ENCODE measurements around the gene FICD. TPM values are rescaled to one million over a fixed set of nuclear protein-coding genes. Genes with fewer than 3 reads are reported as not detected.

Gene FICD
- total RNA-seq, 1 donor from 2014 or later: 4.2 TPM

DNA sequence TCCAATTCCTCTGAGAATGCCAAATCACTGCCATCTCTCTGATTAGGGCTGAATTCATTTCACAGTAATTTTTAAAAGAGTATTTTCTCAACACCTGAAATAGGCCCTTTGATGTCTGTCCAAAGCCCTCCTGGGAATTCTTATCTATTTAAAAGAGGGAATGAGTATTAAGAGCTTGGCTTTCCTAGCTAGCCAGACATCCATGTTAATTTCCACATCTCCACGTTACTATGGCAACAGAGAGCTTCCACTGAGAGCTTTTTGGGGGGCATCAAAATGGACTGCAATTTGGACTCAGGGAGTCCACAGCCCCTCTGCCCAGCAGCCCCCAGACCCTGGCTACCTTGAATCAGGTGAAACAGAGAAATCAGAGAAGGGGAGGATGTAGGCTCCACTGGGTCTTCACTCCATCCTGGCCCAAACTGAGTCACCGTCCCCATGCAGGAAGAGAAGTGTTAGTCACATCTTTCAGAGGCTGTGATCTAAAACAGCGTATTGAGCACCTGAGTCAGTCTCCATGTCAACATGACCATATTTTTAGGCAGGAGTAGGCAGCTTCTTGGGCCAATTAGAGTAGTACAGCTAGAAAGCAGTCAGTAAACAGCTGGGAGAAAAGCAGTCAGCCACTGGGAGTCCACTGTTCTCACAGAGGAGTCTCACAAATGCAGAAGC lies 7.0 kb upstream of the FICD start:
- TF ChIP-seq, protein P1, sequence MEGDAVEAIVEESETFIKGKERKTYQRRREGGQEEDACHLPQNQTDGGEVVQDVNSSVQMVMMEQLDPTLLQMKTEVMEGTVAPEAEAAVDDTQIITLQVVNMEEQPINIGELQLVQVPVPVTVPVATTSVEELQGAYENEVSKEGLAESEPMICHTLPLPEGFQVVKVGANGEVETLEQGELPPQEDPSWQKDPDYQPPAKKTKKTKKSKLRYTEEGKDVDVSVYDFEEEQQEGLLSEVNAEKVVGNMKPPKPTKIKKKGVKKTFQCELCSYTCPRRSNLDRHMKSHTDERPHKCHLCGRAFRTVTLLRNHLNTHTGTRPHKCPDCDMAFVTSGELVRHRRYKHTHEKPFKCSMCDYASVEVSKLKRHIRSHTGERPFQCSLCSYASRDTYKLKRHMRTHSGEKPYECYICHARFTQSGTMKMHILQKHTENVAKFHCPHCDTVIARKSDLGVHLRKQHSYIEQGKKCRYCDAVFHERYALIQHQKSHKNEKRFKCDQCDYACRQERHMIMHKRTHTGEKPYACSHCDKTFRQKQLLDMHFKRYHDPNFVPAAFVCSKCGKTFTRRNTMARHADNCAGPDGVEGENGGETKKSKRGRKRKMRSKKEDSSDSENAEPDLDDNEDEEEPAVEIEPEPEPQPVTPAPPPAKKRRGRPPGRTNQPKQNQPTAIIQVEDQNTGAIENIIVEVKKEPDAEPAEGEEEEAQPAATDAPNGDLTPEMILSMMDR (IDR thresholded peaks at IDR 0.05; ENCODE audit: borderline replicate concordance): no peak
- intact Hi-C loops (cut with micrococcal nuclease): no loop called here
- DNase-seq: no peak

DNA sequence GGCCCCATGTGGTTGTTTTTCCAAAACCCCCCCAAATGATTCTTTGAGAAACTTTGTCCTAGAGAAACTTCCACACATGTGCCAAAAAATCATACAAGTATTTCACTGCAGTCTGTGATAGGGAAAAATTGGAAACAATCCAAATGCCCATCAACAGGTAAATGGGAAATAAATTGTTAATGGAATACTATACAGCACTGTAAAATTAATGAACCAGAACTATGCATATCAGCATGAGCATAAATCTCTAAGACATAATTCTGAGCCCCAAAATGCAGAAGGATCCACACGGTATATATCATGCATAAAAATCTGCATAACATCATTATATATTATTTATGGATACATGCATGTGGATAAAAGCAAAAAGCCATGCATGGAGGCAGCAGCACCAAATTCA lies 5.3 kb upstream of the FICD start:
- H3K36me3 ChIP-seq: no peaks in the 10 kb centered on the region
- H3K27ac ChIP-seq (replicated peaks): no peak overlapping the region
- intact Hi-C loops (cut with micrococcal nuclease): no loop called here
- no peak overlapping the region for H3K4me3 ChIP-seq
- H3K4me1 ChIP-seq: peaks cover 3% of the 10 kb centered on the region
- no peaks in the 10 kb centered on the region for H3K9me3 ChIP-seq (replicated peaks)
- peaks cover 26% of the 10 kb centered on the region for H3K27me3 ChIP-seq (ENCODE audit: low read depth)
- DNase-seq: no peak
- TF ChIP-seq, protein P1 (IDR thresholded peaks at IDR 0.05; ENCODE audit: borderline replicate concordance): no peak

More for the DNA sequence above, 7.0 kb upstream of the FICD start:
- Histone ChIP-seq H3K27ac (replicated peaks) (no peak overlapping the region), H3K27me3 (ENCODE audit: low read depth) (peaks cover 41% of the 10 kb centered on the region), H3K9me3 (replicated peaks) (peaks cover 8% of the 10 kb centered on the region), H3K4me1 (peaks cover 3% of the 10 kb centered on the region), H3K36me3 (no peaks in the 10 kb centered on the region), H3K4me3 (no peak overlapping the region)

DNA sequence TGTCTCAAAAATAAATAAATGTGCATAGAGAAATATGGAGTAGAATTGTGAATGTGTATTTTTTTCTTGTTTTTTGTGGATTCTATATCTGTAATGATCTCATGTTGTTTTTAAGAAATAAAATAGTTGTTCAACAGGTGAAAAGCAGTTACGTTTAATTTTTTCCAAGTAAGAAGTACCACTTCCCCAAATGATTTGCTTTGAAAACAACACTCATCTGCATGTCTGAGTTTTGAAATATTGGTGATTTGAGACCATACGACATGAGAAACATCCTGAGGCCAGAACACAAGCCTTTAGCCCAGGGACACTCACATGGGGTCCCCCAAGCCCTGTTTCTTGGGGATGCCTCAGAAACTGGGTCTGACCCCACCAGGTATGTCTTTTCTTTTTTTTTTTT lies 4.2 kb upstream of the FICD start:
- intact Hi-C loops (cut with micrococcal nuclease): no loop called here
- no peak overlapping the region for H3K27ac ChIP-seq (replicated peaks)
- no peak for DNase-seq
- H3K36me3 ChIP-seq: no peaks in the 10 kb centered on the region
- peaks cover 10% of the 10 kb centered on the region for H3K4me1 ChIP-seq
- H3K27me3 ChIP-seq (ENCODE audit: low read depth): peaks cover 17% of the 10 kb centered on the region
- H3K9me3 ChIP-seq (replicated peaks): no peaks in the 10 kb centered on the region
- H3K4me3 ChIP-seq: no peak overlapping the region
- TF ChIP-seq, protein P1 (IDR thresholded peaks at IDR 0.05; ENCODE audit: borderline replicate concordance): no peak

DNA sequence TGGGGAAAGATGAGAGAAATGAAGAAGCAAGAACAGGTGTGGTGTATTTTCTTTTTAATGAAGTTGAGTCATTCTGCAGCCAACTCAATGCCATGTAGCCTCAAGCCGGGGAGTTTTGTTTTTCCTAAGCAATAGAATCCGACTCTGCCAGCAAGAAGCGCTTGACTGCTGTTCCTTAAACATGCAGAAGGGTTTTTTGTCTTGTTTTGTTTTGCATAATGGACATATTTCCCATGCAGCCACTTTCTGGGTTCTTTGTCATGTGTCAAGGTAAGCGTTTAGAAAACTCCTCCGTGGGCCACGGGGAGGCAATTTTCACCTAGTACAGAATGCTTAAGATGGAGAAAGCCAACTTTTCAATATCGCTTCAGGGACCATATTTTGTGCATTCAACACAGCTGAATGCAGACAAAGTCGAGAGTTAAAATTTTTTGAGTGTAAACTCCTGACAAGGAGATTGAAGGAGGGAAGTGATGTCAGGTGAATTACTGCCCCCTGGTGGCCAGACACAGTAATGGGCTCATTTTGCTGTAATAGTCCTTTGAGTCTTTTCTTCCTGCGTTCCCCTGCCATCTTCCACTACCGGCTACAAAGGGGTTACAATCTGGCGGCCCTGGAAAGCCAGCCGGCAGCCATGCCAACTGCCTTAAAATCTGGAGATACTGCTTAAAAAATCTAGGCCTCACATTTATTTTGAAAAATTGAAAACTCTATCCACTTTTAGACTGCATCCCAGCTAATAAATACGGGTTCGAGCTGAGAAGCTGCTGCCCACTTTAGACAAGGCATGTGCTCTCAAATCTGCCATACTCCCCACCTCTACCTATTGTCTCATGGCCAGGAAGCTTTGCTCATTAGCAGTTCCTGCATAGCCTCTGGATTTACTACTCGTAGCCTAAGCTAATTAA lies 3.2 kb upstream of the FICD start:
- H3K9me3 ChIP-seq (replicated peaks): no peaks in the 10 kb centered on the region
- H3K27ac ChIP-seq (replicated peaks): no peak overlapping the region
- TF ChIP-seq, protein P1 (IDR thresholded peaks at IDR 0.05; ENCODE audit: borderline replicate concordance): peak; percentile 91
- no peaks in the 10 kb centered on the region for H3K36me3 ChIP-seq
- peaks cover 20% of the 10 kb centered on the region for H3K4me1 ChIP-seq
- no peak overlapping the region for H3K4me3 ChIP-seq
- intact Hi-C loops (cut with micrococcal nuclease): no loop called here
- peaks cover 8% of the 10 kb centered on the region for H3K27me3 ChIP-seq (ENCODE audit: low read depth)
- DNase-seq: peak; percentile 56

DNA sequence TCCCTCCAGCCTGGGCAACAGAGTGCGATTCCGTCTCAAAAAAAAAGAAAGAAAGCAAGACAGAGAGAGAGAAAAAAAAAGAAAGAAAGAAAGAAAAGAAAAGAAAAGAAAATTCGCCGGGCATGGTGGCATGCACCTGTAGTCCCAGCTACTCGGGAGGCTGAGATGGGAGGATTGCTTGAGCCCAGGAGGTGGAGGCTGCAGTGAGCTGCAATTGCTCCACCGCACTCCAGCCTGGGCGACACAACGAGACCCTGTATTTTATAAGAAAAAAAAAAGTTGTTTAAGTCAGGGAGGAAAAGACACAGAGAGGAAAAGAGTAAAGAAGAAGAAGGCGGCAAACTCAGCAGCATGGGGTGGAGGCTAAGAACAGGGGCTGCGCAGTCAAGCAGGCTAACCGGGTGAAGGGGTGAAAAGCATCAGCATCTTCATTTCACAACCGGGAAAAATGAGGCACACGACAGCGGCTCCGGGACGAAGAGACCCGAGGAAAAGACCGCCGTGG lies 557 bp upstream of the FICD start:
- intact Hi-C loops (cut with micrococcal nuclease): no loop called here
- TF ChIP-seq, protein P1 (IDR thresholded peaks at IDR 0.05; ENCODE audit: borderline replicate concordance): no peak
- Histone ChIP-seq H3K4me1 (peaks cover 20% of the 10 kb centered on the region), H3K4me3 (peak overlapping the region; percentile 98), H3K9me3 (replicated peaks) (no peaks in the 10 kb centered on the region), H3K27me3 (ENCODE audit: low read depth) (no peaks in the 10 kb centered on the region), H3K36me3 (peaks cover 22% of the 10 kb centered on the region), H3K27ac (replicated peaks) (peak overlapping the region; percentile 46)
- DNase-seq: no peak

Data from left ventricle myocardium inferior (tissue), 1 donor.